Measurements from ENCODE around the gene CNTNAP2.

CNTNAP2 gene

GRCh38 chr7:146864644-146865043 lies 748.0 kb downstream of the CNTNAP2 start:
- no peak for TF ChIP-seq SP1 (IDR thresholded peaks at IDR 0.05)
- no peak for TF ChIP-seq TARDBP (IDR thresholded peaks at IDR 0.05)
- TF ChIP-seq NFRKB (IDR thresholded peaks at IDR 0.05): no peak
- no peak for TF ChIP-seq LEF1 (IDR thresholded peaks at IDR 0.05; ENCODE audit: borderline replicate concordance)
- TF ChIP-seq ARNT (IDR thresholded peaks at IDR 0.05): no peak
- no peak for TF ChIP-seq ELF4 (IDR thresholded peaks at IDR 0.05)
- TF ChIP-seq L3MBTL2 (conservative IDR thresholded peaks at IDR 0.05): no peak
- TF ChIP-seq SUZ12 (IDR thresholded peaks at IDR 0.05): no peak
- TF ChIP-seq BHLHE40 (IDR thresholded peaks at IDR 0.05; ENCODE audit: borderline replicate concordance): no peak
- TF ChIP-seq CTBP1 (IDR thresholded peaks at IDR 0.05; ENCODE audit: borderline replicate concordance): no peak
- no peak for TF ChIP-seq PKNOX1 (IDR thresholded peaks at IDR 0.05)
- no peak for TF ChIP-seq ZNF384 (IDR thresholded peaks at IDR 0.05)
- TF ChIP-seq FOXM1 (IDR thresholded peaks at IDR 0.05; ENCODE audit: borderline replicate concordance): no peak
- no peak for TF ChIP-seq HDGF (IDR thresholded peaks at IDR 0.05; ENCODE audit: borderline replicate concordance)
- TF ChIP-seq FOXK2 (IDR thresholded peaks at IDR 0.05): no peak
- no peak for TF ChIP-seq FOXA1 (IDR thresholded peaks at IDR 0.05)
- ChIA-PET POLR2A (no interaction called here), CTCF (no interaction called here)
- no peak for DNase-seq (ENCODE audit: extremely low spot score)

GRCh38 chr7:146865696-146866095 lies 749.1 kb downstream of the CNTNAP2 start:
- POLR2A ChIA-PET: no interaction called here

GRCh38 chr7:146874722-146875121 lies 758.1 kb downstream of the CNTNAP2 start:
- no peak for DNase-seq (ENCODE audit: extremely low spot score)
- TF ChIP-seq BHLHE40 (IDR thresholded peaks at IDR 0.05; ENCODE audit: borderline replicate concordance) (no peak), PKNOX1 (IDR thresholded peaks at IDR 0.05) (no peak), HDGF (IDR thresholded peaks at IDR 0.05; ENCODE audit: borderline replicate concordance) (no peak), SUZ12 (IDR thresholded peaks at IDR 0.05) (no peak)
- CTCF ChIA-PET: no interaction called here
- POLR2A ChIA-PET: no interaction called here

More at GRCh38 chr7:146865696-146866095, 749.1 kb downstream of the CNTNAP2 start:
- CTCF ChIA-PET: no interaction called here
- TF ChIP-seq CTBP1 (IDR thresholded peaks at IDR 0.05; ENCODE audit: borderline replicate concordance): no peak
- TF ChIP-seq SUZ12 (IDR thresholded peaks at IDR 0.05): no peak
- no peak for TF ChIP-seq SP1 (IDR thresholded peaks at IDR 0.05)
- no peak for TF ChIP-seq TARDBP (IDR thresholded peaks at IDR 0.05)
- no peak for TF ChIP-seq HDGF (IDR thresholded peaks at IDR 0.05; ENCODE audit: borderline replicate concordance)
- no peak for TF ChIP-seq FOXA1 (IDR thresholded peaks at IDR 0.05)
- no peak for TF ChIP-seq FOXM1 (IDR thresholded peaks at IDR 0.05; ENCODE audit: borderline replicate concordance)
- no peak for TF ChIP-seq ELF4 (IDR thresholded peaks at IDR 0.05)
- no peak for TF ChIP-seq L3MBTL2 (conservative IDR thresholded peaks at IDR 0.05)
- DNase-seq (ENCODE audit: extremely low spot score): no peak

- ChIA-PET POLR2A (no interaction called here), CTCF (no interaction called here)
- DNase-seq (ENCODE audit: extremely low spot score): no peak
- no peak for TF ChIP-seq SUZ12 (IDR thresholded peaks at IDR 0.05)
- no peak for TF ChIP-seq FOXK2 (IDR thresholded peaks at IDR 0.05)
- TF ChIP-seq PKNOX1 (IDR thresholded peaks at IDR 0.05): no peak
- no peak for TF ChIP-seq ELF4 (IDR thresholded peaks at IDR 0.05)
Measured at GRCh38 chr7:146875237-146875785, 758.7 kb downstream of the CNTNAP2 start.

- POLR2A ChIA-PET: no interaction called here
Measured at GRCh38 chr7:146875981-146876380, 759.4 kb downstream of the CNTNAP2 start.

GRCh38 chr7:146876411-146876810 lies 759.8 kb downstream of the CNTNAP2 start:
- ChIA-PET POLR2A (no interaction called here), CTCF (no interaction called here)
- no peak for DNase-seq (ENCODE audit: extremely low spot score)
- TF ChIP-seq TARDBP (IDR thresholded peaks at IDR 0.05) (no peak), FOXM1 (IDR thresholded peaks at IDR 0.05; ENCODE audit: borderline replicate concordance) (no peak), CTBP1 (IDR thresholded peaks at IDR 0.05; ENCODE audit: borderline replicate concordance) (no peak), ELF4 (IDR thresholded peaks at IDR 0.05) (no peak), SUZ12 (IDR thresholded peaks at IDR 0.05) (no peak), HDGF (IDR thresholded peaks at IDR 0.05; ENCODE audit: borderline replicate concordance) (no peak), NFRKB (IDR thresholded peaks at IDR 0.05) (no peak), L3MBTL2 (conservative IDR thresholded peaks at IDR 0.05) (no peak), PKNOX1 (IDR thresholded peaks at IDR 0.05) (no peak), LEF1 (IDR thresholded peaks at IDR 0.05; ENCODE audit: borderline replicate concordance) (no peak)

More at GRCh38 chr7:146875981-146876380, 759.4 kb downstream of the CNTNAP2 start:
- no peak for DNase-seq (ENCODE audit: extremely low spot score)
- TF ChIP-seq FOXK2 (IDR thresholded peaks at IDR 0.05): no peak
- TF ChIP-seq L3MBTL2 (conservative IDR thresholded peaks at IDR 0.05): no peak
- TF ChIP-seq ZNF384 (IDR thresholded peaks at IDR 0.05): no peak
- TF ChIP-seq SUZ12 (IDR thresholded peaks at IDR 0.05): no peak
- CTCF ChIA-PET: no interaction called here
